Thoracic aorta (tissue), 2 donors: ENCODE results near the gene PDE4D. TPM values are rescaled to one million over a fixed set of nuclear protein-coding genes. Genes with fewer than 3 reads are reported as not detected.
A peak's percentile ranks its signal among the peaks of the same experiment; 100 is the strongest.

Experiments
- ATAC-seq: fragments of 150-250 bp; one replicate; pipeline ENCODE4 v1.8.0; 2017; ENCODE audit warnings: low read depth; ENCODE audit not compliant: insufficient number of reproducible peaks, low FRiP score
- DNase-seq: peaks from one replicate; pipeline ENCODE4 v3.0.0-alpha.2; 2020; ENCODE audit warnings: low spot score
- H3K27ac ChIP-seq, 2 donors: fragments of 200-600 bp; sonication (generic); 1 replicate in 1 of 2; 2 replicates in 1 of 2; pipeline ENCODE4 v1.5.1; 2016; ENCODE audit warnings: mild to moderate bottlenecking in 2 of 2, moderate library complexity in 2 of 2
- H3K27me3 ChIP-seq: fragments of 200-600 bp; sonication (generic); replicated peaks from 2 replicates; pipeline ENCODE4 v1.6.0; 2016; ENCODE audit warnings: mild to moderate bottlenecking; ENCODE audit not compliant: insufficient read depth
- H3K36me3 ChIP-seq: fragments of 200-600 bp; sonication (generic); one replicate; pipeline ENCODE4 v1.5.1; 2016
- H3K4me1 ChIP-seq, 2 donors: fragments of 200-600 bp; sonication (generic); 1 replicate in 1 of 2; 2 replicates in 1 of 2; pipeline versions ENCODE4 v1.5.1 to v1.6.0; 2016; ENCODE audit warnings: low read depth in 2 of 2, mild to moderate bottlenecking in 1 of 2; ENCODE audit not compliant: control insufficient read depth in 1 of 2
- H3K4me3 ChIP-seq: fragments of 200-600 bp; sonication (generic); 2 replicates; pipeline ENCODE4 v1.5.1; 2016; ENCODE audit warnings: mild to moderate bottlenecking
- H3K9me3 ChIP-seq: fragments of 200-600 bp; sonication (generic); 2 replicates; pipeline ENCODE4 v1.5.1; 2016
- total RNA-seq, 2 donors: library from RNA; depleted of rRNA; stranded (reverse); fragments of >200 nt; gene quantifications; one replicate each; pipeline versions ENCODE4 v1.1.0 to v1.2.3, GENCODE V29; 2016
- TF ChIP-seq, protein P1 (sequence below): fragments of 200-600 bp; sonication (generic); IDR thresholded peaks from one replicate; pipeline ENCODE4 v1.5.1; 2019; ENCODE audit warnings: antibody characterized with exemption

PDE4D gene
- total RNA-seq, 2 donors from 2014 or later: 34.0 to 85.8 TPM

DNA sequence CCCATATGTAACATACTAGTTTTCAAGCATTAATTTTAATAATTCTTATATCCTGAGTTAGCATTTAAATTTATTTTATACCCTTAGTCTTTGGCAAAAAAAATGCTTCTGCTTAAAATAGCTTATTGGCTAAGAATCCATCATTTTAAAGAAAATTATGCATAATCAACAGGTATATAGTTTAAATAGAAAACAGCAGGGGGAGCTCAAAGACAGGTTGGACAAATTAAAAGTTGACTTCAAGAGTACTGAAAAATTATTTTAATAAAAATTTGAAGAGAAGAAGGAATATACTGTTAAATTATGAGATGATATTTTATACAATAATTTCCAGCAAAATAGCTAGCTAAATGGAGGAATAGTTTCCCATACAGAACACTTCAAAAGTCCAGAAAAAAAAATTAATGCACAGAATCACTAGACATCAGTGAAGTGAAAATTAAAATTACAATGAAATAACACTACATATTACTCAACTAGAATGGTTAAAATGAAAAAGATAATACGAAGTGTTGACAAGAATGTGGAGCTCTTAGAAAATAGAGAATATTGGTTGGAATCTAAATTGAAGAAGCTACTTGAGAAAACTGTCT lies 387.1 kb downstream of the PDE4D start:
- TF ChIP-seq, protein P1, sequence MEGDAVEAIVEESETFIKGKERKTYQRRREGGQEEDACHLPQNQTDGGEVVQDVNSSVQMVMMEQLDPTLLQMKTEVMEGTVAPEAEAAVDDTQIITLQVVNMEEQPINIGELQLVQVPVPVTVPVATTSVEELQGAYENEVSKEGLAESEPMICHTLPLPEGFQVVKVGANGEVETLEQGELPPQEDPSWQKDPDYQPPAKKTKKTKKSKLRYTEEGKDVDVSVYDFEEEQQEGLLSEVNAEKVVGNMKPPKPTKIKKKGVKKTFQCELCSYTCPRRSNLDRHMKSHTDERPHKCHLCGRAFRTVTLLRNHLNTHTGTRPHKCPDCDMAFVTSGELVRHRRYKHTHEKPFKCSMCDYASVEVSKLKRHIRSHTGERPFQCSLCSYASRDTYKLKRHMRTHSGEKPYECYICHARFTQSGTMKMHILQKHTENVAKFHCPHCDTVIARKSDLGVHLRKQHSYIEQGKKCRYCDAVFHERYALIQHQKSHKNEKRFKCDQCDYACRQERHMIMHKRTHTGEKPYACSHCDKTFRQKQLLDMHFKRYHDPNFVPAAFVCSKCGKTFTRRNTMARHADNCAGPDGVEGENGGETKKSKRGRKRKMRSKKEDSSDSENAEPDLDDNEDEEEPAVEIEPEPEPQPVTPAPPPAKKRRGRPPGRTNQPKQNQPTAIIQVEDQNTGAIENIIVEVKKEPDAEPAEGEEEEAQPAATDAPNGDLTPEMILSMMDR: peak; percentile 36
- Histone ChIP-seq H3K27ac (no peak overlapping the region), H3K27me3 (no peaks in the 10 kb centered on the region), H3K9me3 (no peaks in the 10 kb centered on the region), H3K4me3 (no peak overlapping the region), H3K4me1 (no peaks in the 10 kb centered on the region), H3K36me3 (no peaks in the 10 kb centered on the region)
- DNase-seq: no peak
- ATAC-seq: no peak

DNA sequence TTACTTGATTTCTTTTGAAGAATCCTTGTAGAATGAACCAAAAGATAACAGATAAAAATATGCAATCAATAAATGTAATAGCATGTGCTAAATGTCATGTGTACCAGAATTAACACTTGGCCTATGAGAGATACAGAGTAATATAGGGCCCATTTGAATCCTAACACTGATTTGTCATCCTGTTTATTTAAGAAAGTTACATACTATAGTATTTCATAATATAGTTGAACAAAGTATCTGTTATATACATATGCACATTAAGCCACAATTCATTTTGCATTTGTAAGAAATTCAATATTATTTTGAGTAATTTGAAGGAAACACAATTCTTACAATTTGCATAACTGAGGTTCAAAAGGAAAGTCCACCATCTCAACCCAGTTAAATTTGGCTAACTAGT lies 389.5 kb downstream of the PDE4D start:
- H3K27me3 ChIP-seq: no peaks in the 10 kb centered on the region
- ATAC-seq (no peak), DNase-seq (no peak)
- H3K4me3 ChIP-seq: no peak overlapping the region
- TF ChIP-seq, protein P1: no peak
- H3K36me3 ChIP-seq: no peaks in the 10 kb centered on the region
- H3K4me1 ChIP-seq: no peaks in the 10 kb centered on the region
- H3K9me3 ChIP-seq: no peaks in the 10 kb centered on the region
- H3K27ac ChIP-seq: no peak overlapping the region

DNA sequence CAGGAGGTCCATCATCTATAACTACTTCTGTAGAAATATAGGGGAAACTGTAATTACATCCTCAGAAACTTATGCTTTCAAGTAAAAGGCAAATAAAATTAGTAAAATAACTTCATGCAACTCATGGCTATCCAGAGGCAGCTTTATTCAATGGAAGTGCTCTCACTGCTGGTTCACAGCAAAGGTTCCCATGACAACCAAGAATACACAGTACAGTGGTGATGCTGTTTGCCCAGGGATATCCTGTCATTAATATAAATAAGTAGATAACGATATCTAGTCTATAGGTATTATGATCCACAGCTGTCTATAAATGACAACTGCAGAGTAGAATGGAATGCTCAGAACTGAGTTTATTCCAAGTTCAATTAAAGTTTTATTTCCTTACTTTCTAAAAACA lies 390.3 kb downstream of the PDE4D start:
- H3K9me3 ChIP-seq: no peaks in the 10 kb centered on the region
- TF ChIP-seq, protein P1: no peak
- no peaks in the 10 kb centered on the region for H3K36me3 ChIP-seq
- no peak for ATAC-seq
- H3K4me3 ChIP-seq: no peak overlapping the region
- no peak overlapping the region for H3K27ac ChIP-seq
- no peak for DNase-seq
- no peaks in the 10 kb centered on the region for H3K27me3 ChIP-seq
- H3K4me1 ChIP-seq: no peaks in the 10 kb centered on the region

DNA sequence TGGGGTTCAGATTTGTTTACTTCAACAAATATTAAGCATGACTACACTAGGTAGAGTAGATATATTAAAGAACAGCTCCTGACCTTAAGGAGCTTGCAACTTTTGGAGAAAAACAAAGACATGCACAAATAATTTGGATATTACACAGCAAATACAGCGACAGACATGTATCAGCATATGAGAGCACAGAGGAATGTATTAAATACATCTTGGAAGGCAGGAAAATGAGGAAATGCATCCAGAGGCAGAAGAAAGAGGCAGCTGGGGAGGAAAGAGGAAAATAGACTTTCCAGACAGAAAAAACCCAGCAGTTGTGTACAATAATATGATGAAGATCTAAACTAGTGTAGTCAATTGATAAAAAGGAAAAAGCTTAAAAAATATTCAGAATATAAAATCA lies 392.2 kb downstream of the PDE4D start:
- H3K27ac ChIP-seq: no peak overlapping the region
- no peaks in the 10 kb centered on the region for H3K27me3 ChIP-seq
- no peak for ATAC-seq
- no peaks in the 10 kb centered on the region for H3K4me1 ChIP-seq
- DNase-seq: no peak
- no peaks in the 10 kb centered on the region for H3K9me3 ChIP-seq
- TF ChIP-seq, protein P1: no peak
- no peak overlapping the region for H3K4me3 ChIP-seq
- H3K36me3 ChIP-seq: no peaks in the 10 kb centered on the region

DNA sequence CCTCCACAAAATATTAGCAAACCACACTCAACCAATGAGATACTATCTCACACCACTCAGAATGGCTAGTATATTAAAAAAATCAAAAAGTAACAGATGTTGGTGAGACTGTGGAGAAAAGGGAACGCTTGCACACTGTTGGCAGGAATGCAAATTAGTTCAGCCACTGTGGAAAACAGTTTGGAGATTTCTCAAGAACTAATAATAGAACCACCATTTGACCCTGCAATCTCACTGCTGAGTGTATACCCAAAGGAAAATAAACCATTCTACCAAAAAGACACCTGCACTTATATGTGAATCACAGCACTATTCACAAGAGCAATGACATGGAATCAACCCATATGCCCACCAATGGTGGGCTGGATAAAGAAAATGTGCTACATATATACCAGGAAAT lies 393.5 kb downstream of the PDE4D start:
- Histone ChIP-seq H3K9me3 (no peaks in the 10 kb centered on the region), H3K27ac (no peak overlapping the region), H3K27me3 (no peaks in the 10 kb centered on the region), H3K4me3 (no peak overlapping the region), H3K4me1 (no peaks in the 10 kb centered on the region), H3K36me3 (no peaks in the 10 kb centered on the region)
- DNase-seq: no peak
- no peak for ATAC-seq
- TF ChIP-seq, protein P1: no peak
